NCI-H1105 treated with DMSO at 0.1 percent for 48 hours (cell line): ENCODE results near the gene CADPS2.

ENCODE experiments used
- DNase-seq: peaks from one replicate; lab custom pipeline; 2025; lab: John Stamatoyannopoulos, UW

Gene CADPS2

GRCh38 chr7:122310119-122311021 is 575.9 kb downstream of the CADPS2 start:
- no peak for DNase-seq

GRCh38 chr7:122309421-122309820 is 576.8 kb downstream of the CADPS2 start:
- no peak for DNase-seq

GRCh38 chr7:122307228-122307621 is 579.0 kb downstream of the CADPS2 start:
- DNase-seq: no peak

- no peak for DNase-seq
Measured at GRCh38 chr7:122306320-122307227, 579.7 kb downstream of the CADPS2 start.

- peak; percentile 73 for DNase-seq
Measured at GRCh38 chr7:122305475-122306319, 580.6 kb downstream of the CADPS2 start.

- no peak for DNase-seq
Measured at GRCh38 chr7:122304996-122305421, 581.3 kb downstream of the CADPS2 start.

- DNase-seq: peak; percentile 74
Measured at GRCh38 chr7:122304319-122304975, 581.8 kb downstream of the CADPS2 start, which contains the start of gene FEZF1. Gene FEZF1, minus strand, starts transcription at chr7:122304750. Its CDS starts 313 bp downstream, at chr7:122304437.

- peak; percentile 38 for DNase-seq
Measured at GRCh38 chr7:122303531-122304318, 582.5 kb downstream of the CADPS2 start.

GRCh38 chr7:122302761-122303530 is 583.3 kb downstream of the CADPS2 start:
- DNase-seq: no peak

- no peak for DNase-seq
Measured at GRCh38 chr7:122301858-122302760, 584.2 kb downstream of the CADPS2 start.

GRCh38 chr7:122300956-122301833 is 585.1 kb downstream of the CADPS2 start:
- DNase-seq: no peak

GRCh38 chr7:122300211-122300932 is 585.9 kb downstream of the CADPS2 start:
- DNase-seq: peak; percentile 88

- no peak for DNase-seq
Measured at GRCh38 chr7:122299624-122300210, 586.5 kb downstream of the CADPS2 start.

GRCh38 chr7:122298618-122299017 is 587.6 kb downstream of the CADPS2 start:
- DNase-seq: no peak

- no peak for DNase-seq
Measured at GRCh38 chr7:122298131-122298530, 588.1 kb downstream of the CADPS2 start.

GRCh38 chr7:122291189-122291588 is 595.1 kb downstream of the CADPS2 start:
- no peak for DNase-seq
